Chondrocyte (in vitro differentiated cells): ENCODE results near the gene ELMO1. TPM values are rescaled to one million over a fixed set of nuclear protein-coding genes. Genes with fewer than 3 reads are reported as not detected.

ENCODE experiments used
- DNase-seq: peaks from one replicate; pipeline ENCODE4 v3.0.0; 2021; ENCODE audit warnings: mixed read lengths, low spot score
- H3K27ac Mint-ChIP-seq: one replicate; pipeline ENCODE4 v1.8.0; 2021; ENCODE audit warnings: mild to moderate bottlenecking, moderate library complexity, mixed read lengths; ENCODE audit not compliant: unreplicated experiment
- H3K27me3 Mint-ChIP-seq: 2 replicates; pipeline ENCODE4 v1.8.0; 2021; ENCODE audit warnings: low read depth, mixed read lengths
- H3K36me3 Mint-ChIP-seq: 2 replicates; pipeline ENCODE4 v1.8.0; 2021; ENCODE audit warnings: low read depth, mixed read lengths
- H3K4me1 Mint-ChIP-seq: 2 replicates; pipeline ENCODE4 v1.8.0; 2021; ENCODE audit warnings: low read depth, mild to moderate bottlenecking, mixed read lengths
- H3K4me3 Mint-ChIP-seq: one replicate; pipeline ENCODE4 v1.8.0; 2021; ENCODE audit warnings: mild to moderate bottlenecking, moderate library complexity, mixed read lengths; ENCODE audit not compliant: unreplicated experiment
- H3K9me3 Mint-ChIP-seq: 2 replicates; pipeline ENCODE4 v1.8.0; 2021; ENCODE audit warnings: low read depth, mixed read lengths
- total RNA-seq: library from RNA; stranded (reverse); gene quantifications from 3 replicates; pipeline ENCODE4 v1.2.1, GENCODE V29; 2021
- TF ChIP-seq, protein P1 (sequence below): fragments of 200-600 bp; sonication (generic); IDR thresholded peaks from 2 replicates; pipeline ENCODE4 v1.5.0; 2021; ENCODE audit warnings: antibody characterized with exemption, mild to moderate bottlenecking, moderate library complexity

Gene ELMO1
- total RNA-seq, 1 donor from 2014 or later, result 0.42 TPM

DNA sequence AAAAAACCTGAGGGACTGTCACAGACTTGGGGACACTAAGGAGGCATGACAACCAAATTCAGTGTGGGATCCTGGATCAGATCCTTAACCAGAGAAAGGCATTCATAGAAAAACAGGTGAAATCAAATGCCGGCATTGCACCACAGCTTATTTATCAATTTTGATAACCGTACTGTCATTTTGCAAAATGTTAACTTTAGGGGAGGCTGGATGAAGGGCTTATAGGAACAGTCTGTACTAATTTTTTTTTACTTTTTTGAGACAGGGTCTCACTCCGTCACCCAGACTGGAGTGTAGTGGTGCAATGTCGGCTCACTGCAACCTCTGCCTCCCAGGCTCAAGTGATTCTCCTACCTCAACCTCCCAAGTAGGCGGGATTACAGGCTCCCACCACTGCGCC, 217.1 kb downstream of the ELMO1 start:
- DNase-seq, result no peak
- H3K9me3 Mint-ChIP-seq, result no peaks in the 10 kb centered on the region
- TF ChIP-seq, protein P1, sequence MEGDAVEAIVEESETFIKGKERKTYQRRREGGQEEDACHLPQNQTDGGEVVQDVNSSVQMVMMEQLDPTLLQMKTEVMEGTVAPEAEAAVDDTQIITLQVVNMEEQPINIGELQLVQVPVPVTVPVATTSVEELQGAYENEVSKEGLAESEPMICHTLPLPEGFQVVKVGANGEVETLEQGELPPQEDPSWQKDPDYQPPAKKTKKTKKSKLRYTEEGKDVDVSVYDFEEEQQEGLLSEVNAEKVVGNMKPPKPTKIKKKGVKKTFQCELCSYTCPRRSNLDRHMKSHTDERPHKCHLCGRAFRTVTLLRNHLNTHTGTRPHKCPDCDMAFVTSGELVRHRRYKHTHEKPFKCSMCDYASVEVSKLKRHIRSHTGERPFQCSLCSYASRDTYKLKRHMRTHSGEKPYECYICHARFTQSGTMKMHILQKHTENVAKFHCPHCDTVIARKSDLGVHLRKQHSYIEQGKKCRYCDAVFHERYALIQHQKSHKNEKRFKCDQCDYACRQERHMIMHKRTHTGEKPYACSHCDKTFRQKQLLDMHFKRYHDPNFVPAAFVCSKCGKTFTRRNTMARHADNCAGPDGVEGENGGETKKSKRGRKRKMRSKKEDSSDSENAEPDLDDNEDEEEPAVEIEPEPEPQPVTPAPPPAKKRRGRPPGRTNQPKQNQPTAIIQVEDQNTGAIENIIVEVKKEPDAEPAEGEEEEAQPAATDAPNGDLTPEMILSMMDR, result no peak
- H3K4me1 Mint-ChIP-seq, result no peaks in the 10 kb centered on the region
- H3K36me3 Mint-ChIP-seq, result no peaks in the 10 kb centered on the region
- no peak overlapping the region for H3K27ac Mint-ChIP-seq
- peaks cover 23% of the 10 kb centered on the region for H3K27me3 Mint-ChIP-seq
- no peak overlapping the region for H3K4me3 Mint-ChIP-seq

DNA sequence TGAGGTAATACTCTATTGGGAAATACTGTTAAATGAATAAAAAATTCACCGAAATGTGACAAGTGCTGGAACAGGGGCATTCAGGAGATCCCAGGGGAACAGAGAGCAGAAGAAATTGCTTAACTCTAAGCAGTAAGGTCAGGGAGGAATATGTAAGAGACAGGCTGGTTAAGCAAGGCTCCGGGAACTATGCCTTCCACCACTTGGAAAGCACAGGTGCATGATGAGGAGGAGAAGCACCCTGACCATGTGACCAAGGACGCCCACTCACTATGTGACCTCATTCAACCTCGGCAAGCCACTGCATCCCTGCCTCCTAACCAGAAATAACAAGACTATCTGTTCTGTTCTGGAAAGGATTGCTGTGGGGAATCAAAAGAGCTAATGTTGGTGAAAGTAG, 218.4 kb downstream of the ELMO1 start:
- H3K9me3 Mint-ChIP-seq, result no peaks in the 10 kb centered on the region
- TF ChIP-seq, protein P1, result no peak
- DNase-seq, result no peak
- H3K27me3 Mint-ChIP-seq, result peaks cover 18% of the 10 kb centered on the region
- no peaks in the 10 kb centered on the region for H3K36me3 Mint-ChIP-seq
- no peak overlapping the region for H3K4me3 Mint-ChIP-seq
- H3K27ac Mint-ChIP-seq, result no peak overlapping the region
- H3K4me1 Mint-ChIP-seq, result no peaks in the 10 kb centered on the region

- Mint-ChIP-seq H3K36me3 (no peaks in the 10 kb centered on the region), H3K9me3 (no peaks in the 10 kb centered on the region), H3K27me3 (peaks cover 21% of the 10 kb centered on the region), H3K27ac (no peak overlapping the region), H3K4me1 (no peaks in the 10 kb centered on the region), H3K4me3 (no peak overlapping the region)
- TF ChIP-seq, protein P1, result no peak
- no peak for DNase-seq
Observed at GRCh38 chr7:37229381-37229780, 219.3 kb downstream of the ELMO1 start.

GRCh38 chr7:37225285-37225969, 223.2 kb downstream of the ELMO1 start:
- Mint-ChIP-seq H3K27ac (no peak overlapping the region), H3K4me1 (no peaks in the 10 kb centered on the region)

GRCh38 chr7:37224746-37225145, 223.9 kb downstream of the ELMO1 start:
- no peaks in the 10 kb centered on the region for H3K4me1 Mint-ChIP-seq
- DNase-seq, result no peak
- no peaks in the 10 kb centered on the region for H3K9me3 Mint-ChIP-seq
- TF ChIP-seq, protein P1, result no peak
- no peaks in the 10 kb centered on the region for H3K36me3 Mint-ChIP-seq
- H3K27ac Mint-ChIP-seq, result no peak overlapping the region
- no peak overlapping the region for H3K4me3 Mint-ChIP-seq
- H3K27me3 Mint-ChIP-seq, result peaks cover 21% of the 10 kb centered on the region

More at GRCh38 chr7:37225285-37225969, 223.2 kb downstream of the ELMO1 start:
- TF ChIP-seq, protein P1, result no peak
- Mint-ChIP-seq H3K36me3 (no peaks in the 10 kb centered on the region), H3K27me3 (peaks cover 25% of the 10 kb centered on the region), H3K9me3 (no peaks in the 10 kb centered on the region), H3K4me3 (no peak overlapping the region)
- no peak for DNase-seq
